Mesenchymal stem cell (in vitro differentiated cells and primary cell): ENCODE data around the gene MSI2.

Experiments
- DNase-seq: peaks from one replicate; pipeline ENCODE4 v3.0.0-alpha.2; 2013
- H2AFZ ChIP-seq: one replicate; pipeline ENCODE4 v1.6.1; 2013; ENCODE audit warnings: low read depth, mild to moderate bottlenecking, control low read depth, inconsistent platforms, low read length, moderate library complexity
- H2AK5ac ChIP-seq: 2 replicates; pipeline ENCODE4 v1.6.1; 2013; ENCODE audit warnings: low read length, moderate library complexity, mild to moderate bottlenecking, inconsistent platforms; ENCODE audit not compliant: severe bottlenecking
- H2BK120ac ChIP-seq: one replicate; pipeline ENCODE4 v1.6.1; 2013; ENCODE audit warnings: low read depth, mild to moderate bottlenecking, inconsistent platforms, low read length, moderate library complexity
- H2BK12ac ChIP-seq, 2 experiments: one replicate each; pipeline ENCODE4 v1.6.1; 2013; ENCODE audit warnings: inconsistent platforms in 2 of 2, low read length in 2 of 2, mild to moderate bottlenecking in 2 of 2, moderate library complexity in 2 of 2, control low read depth in 1 of 2
- H2BK15ac ChIP-seq: one replicate; pipeline ENCODE4 v1.6.1; 2013; ENCODE audit warnings: mild to moderate bottlenecking, low read depth, inconsistent platforms; ENCODE audit not compliant: poor library complexity, severe bottlenecking
- H2BK5ac ChIP-seq: 2 replicates; pipeline ENCODE4 v1.6.1; 2013; ENCODE audit warnings: low read depth, mild to moderate bottlenecking, low read length, control low read depth, inconsistent platforms; ENCODE audit not compliant: poor library complexity, severe bottlenecking
- H3K14ac ChIP-seq, 2 experiments: one replicate each; pipeline ENCODE4 v1.6.1; 2013; ENCODE audit warnings: inconsistent platforms in 2 of 2, low read length in 2 of 2, control low read depth in 1 of 2, mild to moderate bottlenecking in 1 of 2, moderate library complexity in 1 of 2
- H3K18ac ChIP-seq, 2 experiments: one replicate each; pipeline ENCODE4 v1.6.1; 2013; ENCODE audit warnings: inconsistent platforms in 2 of 2, low read length in 2 of 2, control low read depth in 1 of 2, low read depth in 1 of 2, mild to moderate bottlenecking in 1 of 2
- H3K23ac ChIP-seq, 2 experiments: one replicate each; pipeline ENCODE4 v1.6.1; 2013; ENCODE audit warnings: inconsistent platforms in 2 of 2, low read length in 2 of 2, mild to moderate bottlenecking in 2 of 2, moderate library complexity in 2 of 2, control low read depth in 1 of 2
- H3K27ac ChIP-seq: 2 replicates; pipeline ENCODE4 v1.5.1; 2013; ENCODE audit warnings: mild to moderate bottlenecking, moderate library complexity, low read length, control low read depth, inconsistent platforms; ENCODE audit not compliant: poor library complexity, severe bottlenecking
- H3K27me3 ChIP-seq, 2 experiments: 2 replicates each; pipeline versions ENCODE4 v1.6.1 to v1.7.0; 2013; ENCODE audit warnings: low read length in 2 of 2, mild to moderate bottlenecking in 2 of 2, moderate library complexity in 2 of 2, control low read depth in 1 of 2, inconsistent platforms in 1 of 2; ENCODE audit not compliant: control insufficient read depth in 1 of 2, insufficient read depth in 1 of 2
- H3K36me3 ChIP-seq, 2 experiments: 2 replicates each; pipeline versions ENCODE4 v1.6.1 to v1.7.0; 2013; ENCODE audit warnings: low read length in 2 of 2, control low read depth in 1 of 2, inconsistent platforms in 1 of 2, low read depth in 1 of 2, mild to moderate bottlenecking in 1 of 2; ENCODE audit not compliant: insufficient read depth in 2 of 2, control insufficient read depth in 1 of 2
- H3K4ac ChIP-seq, 2 experiments: one replicate each; pipeline ENCODE4 v1.6.1; 2013; ENCODE audit warnings: inconsistent platforms in 2 of 2, low read length in 2 of 2, mild to moderate bottlenecking in 2 of 2, moderate library complexity in 2 of 2, control low read depth in 1 of 2, low read depth in 1 of 2
- H3K4me1 ChIP-seq: 2 replicates; pipeline ENCODE4 v1.6.1; 2013; ENCODE audit warnings: low read depth, low read length, control low read depth; ENCODE audit not compliant: control insufficient read depth, insufficient read depth
- H3K4me2 ChIP-seq: 2 replicates; pipeline ENCODE4 v1.6.1; 2013; ENCODE audit warnings: low read length, mild to moderate bottlenecking, inconsistent platforms; ENCODE audit not compliant: poor library complexity, severe bottlenecking
- H3K4me3 ChIP-seq, 2 experiments: 2 replicates each; pipeline versions ENCODE4 v1.5.1 to v1.7.0; 2013; ENCODE audit warnings: low read length in 2 of 2, mild to moderate bottlenecking in 2 of 2, control low read depth in 1 of 2, low read depth in 1 of 2; ENCODE audit not compliant: insufficient read depth in 1 of 2
- H3K79me1 ChIP-seq: replicated peaks from 2 replicates; pipeline ENCODE4 v1.6.1; 2013; ENCODE audit warnings: mild to moderate bottlenecking, control low read depth, low read length, inconsistent platforms; ENCODE audit not compliant: poor library complexity, severe bottlenecking
- H3K9ac ChIP-seq: 2 replicates; pipeline ENCODE4 v1.7.0; 2013; ENCODE audit warnings: mild to moderate bottlenecking, low read length, moderate library complexity
- H3K9me3 ChIP-seq: 2 replicates; pipeline ENCODE4 v1.7.0; 2013; ENCODE audit warnings: mild to moderate bottlenecking, low read length; ENCODE audit not compliant: control insufficient read depth
- H4K8ac ChIP-seq: one replicate; pipeline ENCODE4 v1.6.1; 2013; ENCODE audit warnings: inconsistent platforms, mild to moderate bottlenecking, low read length, moderate library complexity
- H4K91ac ChIP-seq: one replicate; pipeline ENCODE4 v1.6.1; 2013; ENCODE audit warnings: mild to moderate bottlenecking, low read length, inconsistent platforms
- whole genome bisulfite sequencing: methylation state at CpG from one replicate; pipeline ENCODE4 v1.1.7; 2013; ENCODE audit warnings: mixed read lengths; 5-methylcytosine and 5-hydroxymethylcytosine counted together

MSI2 gene

DNA sequence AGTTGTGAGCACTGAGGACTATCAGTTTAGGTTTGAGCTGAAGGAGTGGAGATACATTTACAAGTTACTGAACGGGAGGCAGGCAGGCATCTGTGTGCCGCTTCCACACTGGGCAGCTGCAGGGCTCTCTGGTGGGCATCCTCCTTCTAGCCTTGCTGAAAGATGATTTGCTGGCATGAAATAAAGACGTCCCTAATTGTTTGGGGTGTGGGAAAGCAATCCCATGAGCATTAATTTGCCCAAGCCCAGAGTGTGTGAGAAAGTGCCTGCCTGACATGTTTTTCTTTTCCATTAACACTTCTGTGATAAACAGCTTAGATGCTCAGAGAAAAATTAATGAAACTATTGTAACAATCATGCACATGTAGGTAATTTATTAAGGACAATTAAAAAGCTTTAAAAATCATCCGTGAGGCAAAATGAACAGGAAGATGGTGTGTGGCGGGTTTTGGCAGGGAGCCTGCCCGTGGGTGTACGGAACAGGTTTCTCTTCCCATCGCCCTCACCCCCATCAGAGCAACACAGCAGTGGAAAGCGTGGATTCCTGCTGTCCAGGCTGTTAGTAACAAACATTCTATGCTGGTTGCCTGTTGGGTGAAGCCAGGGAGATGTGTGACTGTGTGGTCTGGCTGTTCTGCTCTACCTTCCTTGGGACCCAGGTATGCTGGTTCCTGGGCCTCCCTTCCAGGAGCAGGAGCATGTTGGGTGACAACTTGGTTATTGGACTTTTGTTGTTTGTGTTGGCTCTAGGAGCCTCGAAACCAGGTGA is 191.9 kb downstream of the MSI2 start:
- 96% methylated on average over 10 of the region's 10 CpGs for WGBS
- H3K4me1 ChIP-seq, result peaks cover 20% of the 10 kb centered on the region

DNA sequence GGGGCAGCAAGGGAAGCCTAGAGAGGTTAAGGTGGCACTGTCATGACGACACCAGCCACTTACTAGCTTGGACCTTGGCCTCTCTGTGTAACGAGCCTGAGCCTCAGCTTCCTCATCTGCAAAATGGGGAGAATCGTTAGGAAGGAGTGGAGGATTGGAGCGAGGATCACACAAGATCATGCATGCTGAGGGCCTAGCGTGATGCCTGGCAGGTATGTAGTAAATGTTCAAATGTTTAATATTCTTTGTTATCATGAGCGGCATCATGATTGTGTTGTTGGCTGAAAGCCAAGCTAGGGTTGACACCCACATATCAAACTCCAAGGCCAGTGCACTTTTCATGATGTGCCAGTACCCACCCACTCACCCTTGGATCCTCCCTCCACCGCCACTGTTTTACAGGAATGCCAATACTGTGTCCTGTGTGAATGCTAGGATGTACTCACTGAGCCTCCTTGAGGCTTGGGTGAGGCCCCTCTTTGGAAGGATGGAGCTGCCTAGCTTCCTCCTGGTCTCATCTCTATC is 192.5 kb downstream of the MSI2 start:
- H3K27ac ChIP-seq, result no peak overlapping the region
- no peak overlapping the region for H2AK5ac ChIP-seq
- peaks cover 15% of the 10 kb centered on the region for H3K4me1 ChIP-seq
- H3K23ac ChIP-seq, result no peak overlapping the region
- H3K9me3 ChIP-seq, result no peaks in the 10 kb centered on the region
- H4K8ac ChIP-seq, result no peak overlapping the region
- H2BK15ac ChIP-seq, result no peak overlapping the region
- H2AFZ ChIP-seq, result no peak overlapping the region
- H3K14ac ChIP-seq, result peak overlapping the region in 1 of 2 experiments; percentile 35
- peak overlapping the region in 1 of 2 experiments; percentile 8 for H3K18ac ChIP-seq
- no peak overlapping the region for H2BK5ac ChIP-seq
- H3K4me3 ChIP-seq, result no peak overlapping the region
- peak overlapping the region in 1 of 2 experiments; percentile 7 for H2BK12ac ChIP-seq
- no peak overlapping the region for H3K9ac ChIP-seq
- H3K79me1 ChIP-seq, result peaks cover 45% of the 10 kb centered on the region
- no peak for DNase-seq
- H3K4me2 ChIP-seq, result no peak overlapping the region
- H4K91ac ChIP-seq, result peak overlapping the region; percentile 69
- no peak overlapping the region for H3K4ac ChIP-seq
- no peak overlapping the region for H2BK120ac ChIP-seq
- H3K27me3 ChIP-seq, result peaks cover 0 to 17% of the 10 kb centered on the region in 2 experiments
- H3K36me3 ChIP-seq, result peaks cover 0 to 13% of the 10 kb centered on the region in 2 experiments
- WGBS, result over 99% methylated on average over 7 of the region's 7 CpGs

More for the DNA sequence above, 191.9 kb downstream of the MSI2 start:
- Histone ChIP-seq H3K23ac (no peak overlapping the region), H3K27me3 (peaks cover 0 to 17% of the 10 kb centered on the region in 2 experiments), H3K14ac (no peak overlapping the region), H3K4me3 (no peak overlapping the region), H3K4me2 (no peak overlapping the region), H2BK15ac (no peak overlapping the region), H2AK5ac (no peak overlapping the region), H3K9me3 (no peaks in the 10 kb centered on the region), H2BK5ac (no peak overlapping the region), H3K18ac (peak overlapping the region in 1 of 2 experiments; percentile 8), H2BK120ac (no peak overlapping the region), H3K79me1 (peaks cover 48% of the 10 kb centered on the region), H4K91ac (no peak overlapping the region), H2BK12ac (no peak overlapping the region), H3K27ac (no peak overlapping the region), H3K9ac (no peak overlapping the region), H3K36me3 (peaks cover 0 to 13% of the 10 kb centered on the region in 2 experiments), H4K8ac (no peak overlapping the region), H3K4ac (no peak overlapping the region), H2AFZ (no peak overlapping the region)
- no peak for DNase-seq

DNA sequence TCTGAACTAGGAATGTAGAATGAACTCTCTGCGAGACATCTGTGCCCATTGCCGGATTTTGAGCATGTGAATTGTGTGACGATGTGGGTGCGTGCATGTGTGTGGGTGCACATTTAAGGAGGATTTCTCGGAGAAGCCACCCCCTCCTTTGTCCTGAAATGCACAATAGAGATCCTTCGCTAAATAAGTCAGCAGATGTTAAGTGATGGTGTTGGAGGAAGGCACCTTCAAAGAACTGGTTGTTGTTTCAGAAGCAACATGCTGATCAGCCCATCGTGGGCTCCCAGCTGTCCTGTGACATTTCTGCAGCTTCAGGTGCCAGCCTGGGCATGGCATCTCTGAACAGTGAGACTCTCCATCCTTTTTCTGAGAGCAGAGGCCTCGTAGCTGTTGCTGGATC is 194.9 kb downstream of the MSI2 start:
- Histone ChIP-seq H3K27me3 (peaks cover 0 to 15% of the 10 kb centered on the region in 2 experiments), H3K79me1 (peaks cover 37% of the 10 kb centered on the region), H3K23ac (no peak overlapping the region), H3K18ac (no peak overlapping the region), H3K14ac (no peak overlapping the region), H2AFZ (no peak overlapping the region), H2BK15ac (no peak overlapping the region), H2BK5ac (no peak overlapping the region), H3K4me3 (no peak overlapping the region), H3K27ac (no peak overlapping the region), H3K4me2 (no peak overlapping the region), H4K91ac (no peak overlapping the region), H3K9ac (no peak overlapping the region), H3K4me1 (peaks cover 17% of the 10 kb centered on the region), H3K9me3 (no peaks in the 10 kb centered on the region), H3K36me3 (peaks cover 0 to 16% of the 10 kb centered on the region in 2 experiments), H4K8ac (no peak overlapping the region), H2BK12ac (no peak overlapping the region), H3K4ac (no peak overlapping the region), H2BK120ac (no peak overlapping the region), H2AK5ac (no peak overlapping the region)
- 93% methylated on average over 7 of the region's 8 CpGs for WGBS
- DNase-seq, result no peak

DNA sequence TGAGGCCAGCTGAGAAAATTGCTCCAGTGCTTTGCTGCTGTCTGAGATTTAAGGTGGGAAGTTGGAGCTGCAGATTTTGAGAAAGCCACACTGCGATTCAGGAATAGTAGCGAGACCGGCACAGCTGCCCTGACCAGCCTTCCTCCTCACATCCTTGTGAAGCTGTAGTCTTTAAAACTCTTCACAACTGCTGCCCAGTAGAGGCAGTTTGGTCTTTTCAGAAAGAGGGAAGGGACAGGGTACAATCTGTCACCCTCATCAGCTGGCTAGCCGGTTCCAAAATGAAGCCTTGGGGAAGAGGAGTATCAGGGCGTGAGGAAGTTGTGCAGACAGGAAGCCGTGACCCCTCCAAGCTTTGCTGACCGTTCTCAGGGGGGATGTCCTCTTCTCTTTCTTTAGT is 195.3 kb downstream of the MSI2 start:
- H2BK12ac ChIP-seq, result no peak overlapping the region
- H3K9ac ChIP-seq, result no peak overlapping the region
- no peak overlapping the region for H3K4me2 ChIP-seq
- H2AK5ac ChIP-seq, result no peak overlapping the region
- no peak overlapping the region for H3K14ac ChIP-seq
- H2BK120ac ChIP-seq, result no peak overlapping the region
- H3K23ac ChIP-seq, result no peak overlapping the region
- H3K27me3 ChIP-seq, result peaks cover 0 to 11% of the 10 kb centered on the region in 2 experiments
- no peak overlapping the region for H3K4ac ChIP-seq
- no peak for DNase-seq
- no peak overlapping the region for H2AFZ ChIP-seq
- no peak overlapping the region for H4K8ac ChIP-seq
- H3K18ac ChIP-seq, result no peak overlapping the region
- peaks cover 33% of the 10 kb centered on the region for H3K79me1 ChIP-seq
- H2BK5ac ChIP-seq, result no peak overlapping the region
- no peak overlapping the region for H3K27ac ChIP-seq
- no peaks in the 10 kb centered on the region for H3K9me3 ChIP-seq
- no peak overlapping the region for H2BK15ac ChIP-seq
- no peak overlapping the region for H3K4me3 ChIP-seq
- H3K36me3 ChIP-seq, result peaks cover 0 to 16% of the 10 kb centered on the region in 2 experiments
- H3K4me1 ChIP-seq, result peaks cover 17% of the 10 kb centered on the region
- WGBS, result 89% methylated on average over 4 of the region's 7 CpGs
- H4K91ac ChIP-seq, result no peak overlapping the region
